SK-N-SH (cell line): ENCODE results near the gene FAT1. TPM values are rescaled to one million over a fixed set of nuclear protein-coding genes. Genes with fewer than 3 reads are reported as not detected.

Experiments used
- CTCF ChIA-PET: fragments of 300-600, 350-600 bp; formaldehyde crosslinking; extraction: SDS; loops from one replicate; lab custom pipeline; 2021; lab: Yijun Ruan, JAX
- POLR2A ChIA-PET: fragments of 350-600 bp; sonication (Branson Sonifier 250); formaldehyde crosslinking; extraction: SDS; loops from one replicate; lab custom pipeline; 2020; ENCODE audit warnings: antibody characterized with exemption, inconsistent platforms; lab: Yijun Ruan, JAX
- DNase-seq: peaks from one replicate; pipeline ENCODE4 v3.0.0; 2012
- H2AFZ ChIP-seq: fragments of 200-600 bp; sonication (generic); 2 replicates; pipeline ENCODE4 v1.8.1; 2016; ENCODE audit warnings: antibody characterized with exemption, mild to moderate bottlenecking, low read depth
- H3F3A ChIP-seq: fragments of 200-600 bp; sonication (generic); replicated peaks from 2 replicates; pipeline ENCODE3; 2016; ENCODE audit warnings: antibody characterized with exemption, mild to moderate bottlenecking; ENCODE audit not compliant: insufficient read depth
- H3K27ac ChIP-seq, 2 experiments: fragments of 200-500 bp in 1 of 2; fragments of 200-600 bp in 1 of 2; sonication (Bioruptor generic) in 1 of 2; sonication (generic), shearing (Covaris generic) in 1 of 2; 2 replicates each; pipeline versions ENCODE4 v1.5.1 to v1.6.1; 2014 to 2016; ENCODE audit warnings: low read depth in 2 of 2, inconsistent platforms in 1 of 2, low read length in 1 of 2, mild to moderate bottlenecking in 1 of 2, mixed read lengths in 1 of 2
- H3K27me3 ChIP-seq: fragments of 200-600 bp; sonication (generic), shearing (Covaris generic); 2 replicates; pipeline ENCODE4 v1.6.1; 2016; ENCODE audit warnings: mixed run types; ENCODE audit not compliant: insufficient read depth
- H3K36me3 ChIP-seq, 2 experiments: fragments of 200-500 bp in 1 of 2; fragments of 200-600 bp in 1 of 2; sonication (Bioruptor generic) in 1 of 2; sonication (generic) in 1 of 2; replicated peaks in 1 of 2; 2 replicates each; pipeline versions ENCODE3 to v1.5.1; 2014 to 2016; ENCODE audit warnings: low read length in 1 of 2, mild to moderate bottlenecking in 1 of 2; ENCODE audit not compliant: insufficient read depth in 2 of 2, control insufficient read depth in 1 of 2
- H3K4me1 ChIP-seq, 2 experiments: fragments of 200-500 bp in 1 of 2; fragments of 200-600 bp in 1 of 2; sonication (Bioruptor generic) in 1 of 2; sonication (generic), shearing (Covaris generic) in 1 of 2; 2 replicates each; pipeline versions ENCODE4 v1.5.1 to v1.6.1; 2014 to 2016; ENCODE audit warnings: low read depth in 1 of 2, low read length in 1 of 2, mixed run types in 1 of 2; ENCODE audit not compliant: insufficient read depth in 2 of 2, control insufficient read depth in 1 of 2
- H3K4me2 ChIP-seq: fragments of 200-600 bp; sonication (generic), shearing (Covaris generic); 2 replicates; pipeline ENCODE4 v1.6.1; 2017; ENCODE audit warnings: mixed run types
- H3K4me3 ChIP-seq, 2 experiments: fragments of 200-500 bp in 1 of 2; fragments of 200-600 bp in 1 of 2; sonication (Bioruptor generic) in 1 of 2; sonication (generic), shearing (Covaris generic) in 1 of 2; 2 replicates each; pipeline versions ENCODE4 v1.5.1 to v1.8.1; 2014 to 2016; ENCODE audit warnings: low read depth in 2 of 2, inconsistent platforms in 1 of 2, low read length in 1 of 2, mild to moderate bottlenecking in 1 of 2, mixed read lengths in 1 of 2, moderate library complexity in 1 of 2
- H3K79me2 ChIP-seq: fragments of 200-600 bp; sonication (generic); 2 replicates; pipeline ENCODE4 v1.8.1; 2017; ENCODE audit warnings: mild to moderate bottlenecking; ENCODE audit not compliant: insufficient read depth
- H3K9ac ChIP-seq: fragments of 200-600 bp; sonication (generic); 2 replicates; pipeline ENCODE4 v1.6.1; 2017; ENCODE audit warnings: mixed run types
- H3K9me2 ChIP-seq: fragments of 200-600 bp; sonication (generic); 2 replicates; pipeline ENCODE4 v1.6.1; 2017; ENCODE audit warnings: mixed run types
- H3K9me3 ChIP-seq: fragments of 200-600 bp; sonication (generic); 2 replicates; pipeline ENCODE4 v1.6.1; 2017; ENCODE audit warnings: mixed run types, mild to moderate bottlenecking, moderate library complexity
- H4K20me1 ChIP-seq: fragments of 200-600 bp; sonication (generic); 2 replicates; pipeline ENCODE4 v1.6.1; 2017; ENCODE audit warnings: mild to moderate bottlenecking, mixed run types; ENCODE audit not compliant: insufficient read depth
- EP300 ChIP-seq, 2 experiments: IDR thresholded peaks; 2 replicates each; pipeline versions ENCODE4 v1.4.0 to v1.6.1; 2012; ENCODE audit warnings: borderline replicate concordance in 1 of 2, low read depth in 1 of 2, low read length in 1 of 2
- FOXJ3 ChIP-seq: sonication (generic); formaldehyde crosslinking; IDR thresholded peaks from 2 replicates; pipeline ENCODE4 v1.5.1; 2020; ENCODE audit warnings: mild to moderate bottlenecking, missing genetic modification reagents
- FOXM1 ChIP-seq: IDR thresholded peaks from 2 replicates; pipeline ENCODE4 v1.4.0; 2012; ENCODE audit warnings: low read depth, mild to moderate bottlenecking
- JUND ChIP-seq: IDR thresholded peaks from 2 replicates; pipeline ENCODE4 v1.4.0; 2012
- MAX ChIP-seq: IDR thresholded peaks from 2 replicates; pipeline ENCODE4 v1.4.0; 2012; ENCODE audit warnings: low read depth
- MXI1 ChIP-seq: IDR thresholded peaks from 2 replicates; pipeline ENCODE4 v1.6.1; 2012; ENCODE audit warnings: mild to moderate bottlenecking, low read depth, low read length, improper control_type of control experiment
- NFIC ChIP-seq: IDR thresholded peaks from 2 replicates; pipeline ENCODE4 v1.4.0; 2012; ENCODE audit warnings: borderline replicate concordance
- NRF1 ChIP-seq: IDR thresholded peaks from 2 replicates; pipeline ENCODE4 v1.6.1; 2012; ENCODE audit warnings: low read depth, mild to moderate bottlenecking, low read length
- RFX5 ChIP-seq: IDR thresholded peaks from 2 replicates; pipeline ENCODE4 v1.6.1; 2012; ENCODE audit warnings: mild to moderate bottlenecking, improper control_type of control experiment, low read length
- RXRA ChIP-seq: IDR thresholded peaks from 2 replicates; pipeline ENCODE4 v1.4.0; 2012; ENCODE audit warnings: low read depth, mild to moderate bottlenecking, borderline replicate concordance
- TCF12 ChIP-seq: IDR thresholded peaks from 2 replicates; pipeline ENCODE4 v1.4.0; 2012
- USF2 ChIP-seq: fragments of 150-350 bp; IDR thresholded peaks from 2 replicates; pipeline ENCODE4 v1.6.1; 2017; ENCODE audit warnings: antibody characterized with exemption, low read length, low read depth, borderline replicate concordance
- ZBTB33 ChIP-seq: IDR thresholded peaks from 2 replicates; pipeline ENCODE4 v1.4.0; 2012; ENCODE audit warnings: low read depth, borderline replicate concordance
- WGBS: methylation state at CpG from one replicate; pipeline ENCODE4 v1.1.6; 2017; ENCODE audit warnings: low lambda C conversion rate; 5-methylcytosine and 5-hydroxymethylcytosine counted together
- polyA plus RNA-seq, 3 experiments: library from polyadenylated mRNA; depleted of rRNA; stranded (reverse); fragments of >200 nt; gene quantifications; 2 replicates each; pipeline ENCODE4 v1.2.3, GENCODE V29; 2012
- TF ChIP-seq, protein P1 (sequence below): fragments of 150-350 bp; IDR thresholded peaks from 2 replicates; pipeline ENCODE4 v1.6.1; 2016; ENCODE audit warnings: mild to moderate bottlenecking, low read depth, low read length

The FAT1 gene
- polyA plus RNA-seq, 1 of the 3 experiments (the other 2 are of a cell fraction), result 41.3 TPM

DNA sequence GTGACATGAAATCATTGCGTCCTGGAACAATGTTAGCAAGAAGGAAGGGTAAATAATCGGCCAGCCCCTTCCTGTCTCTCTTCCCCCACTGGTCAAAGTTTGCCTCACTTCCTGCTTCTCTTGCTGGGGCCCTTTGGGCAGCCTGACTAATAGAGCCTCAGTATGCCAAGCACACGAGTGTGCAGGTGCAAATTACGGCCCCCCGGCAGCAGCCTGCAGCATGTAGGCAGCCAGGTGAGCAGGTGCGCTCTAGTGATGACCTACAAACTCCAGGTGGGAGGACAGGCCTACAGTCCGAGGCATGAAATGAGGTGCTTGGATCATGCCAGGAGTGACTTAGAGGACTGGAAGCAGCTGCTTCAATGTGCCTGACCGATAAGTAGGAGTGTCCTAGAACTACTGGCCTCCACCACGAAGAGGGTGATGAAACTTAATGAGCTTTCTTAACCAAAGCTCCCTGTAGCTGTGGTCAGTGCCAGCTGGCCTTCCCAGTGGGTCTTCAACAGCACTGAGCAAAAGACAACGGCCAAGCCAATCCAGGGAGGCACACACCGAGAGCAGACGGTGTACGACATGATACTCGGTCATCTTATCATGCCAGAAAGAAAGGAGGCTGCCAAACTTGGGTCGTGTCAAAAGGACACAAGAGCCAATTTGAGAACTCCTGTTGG lies 26.1 kb upstream of the FAT1 start (continued):
- no peak for TF ChIP-seq NRF1
- TF ChIP-seq USF2, result no peak
- no peak for TF ChIP-seq ZBTB33
- TF ChIP-seq, all 33 proteins: peak for 0

DNA sequence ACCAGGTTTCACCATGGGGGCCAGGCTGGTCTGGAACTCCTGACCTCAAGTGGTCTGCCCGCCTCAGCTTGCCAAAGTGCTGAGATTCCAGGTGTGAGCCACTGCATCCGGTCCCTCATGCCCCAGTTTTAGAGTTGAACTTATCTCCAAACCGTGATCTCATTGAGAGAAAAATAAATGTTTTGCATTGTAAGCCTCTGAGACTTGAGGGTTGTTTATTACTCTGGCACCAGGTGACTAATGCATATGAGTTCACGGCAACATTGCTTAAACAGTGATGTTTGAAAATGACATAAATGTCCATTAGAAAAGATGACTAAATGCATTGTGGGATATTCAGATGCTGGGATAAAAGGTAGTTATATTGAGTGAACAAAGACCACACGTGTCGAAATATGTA lies 22.9 kb upstream of the FAT1 start:
- H3K27me3 ChIP-seq, result no peaks in the 10 kb centered on the region; the same call in 1 of the 2 replicates
- H4K20me1 ChIP-seq, result no peaks in the 10 kb centered on the region
- ChIA-PET CTCF (interaction anchor here (1.3 kb wide), 1 partner anchor 77 kb away, joined by 3 read pairs; no protein-coding TSS in a partner anchor), POLR2A (no interaction called here)
- 39% methylated on average over 6 of the region's 6 CpGs for WGBS
- no peaks in the 10 kb centered on the region for H3K9me3 ChIP-seq
- no peak overlapping the region for H3K27ac ChIP-seq
- H3K9me2 ChIP-seq, result no peaks in the 10 kb centered on the region
- H3K79me2 ChIP-seq, result no peaks in the 10 kb centered on the region
- H3K4me2 ChIP-seq, result no peak overlapping the region
- no peak overlapping the region for H3K9ac ChIP-seq
- H2AFZ ChIP-seq, result no peak overlapping the region
- no peak for TF ChIP-seq USF2
- no peak for TF ChIP-seq RFX5
- no peak for TF ChIP-seq NFIC
- TF ChIP-seq, protein P1, sequence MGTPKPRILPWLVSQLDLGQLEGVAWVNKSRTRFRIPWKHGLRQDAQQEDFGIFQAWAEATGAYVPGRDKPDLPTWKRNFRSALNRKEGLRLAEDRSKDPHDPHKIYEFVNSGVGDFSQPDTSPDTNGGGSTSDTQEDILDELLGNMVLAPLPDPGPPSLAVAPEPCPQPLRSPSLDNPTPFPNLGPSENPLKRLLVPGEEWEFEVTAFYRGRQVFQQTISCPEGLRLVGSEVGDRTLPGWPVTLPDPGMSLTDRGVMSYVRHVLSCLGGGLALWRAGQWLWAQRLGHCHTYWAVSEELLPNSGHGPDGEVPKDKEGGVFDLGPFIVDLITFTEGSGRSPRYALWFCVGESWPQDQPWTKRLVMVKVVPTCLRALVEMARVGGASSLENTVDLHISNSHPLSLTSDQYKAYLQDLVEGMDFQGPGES, result no peak
- TF ChIP-seq EP300 (IDR thresholded peaks at IDR 0.05; ENCODE audit: borderline replicate concordance in 1 of 2, low read depth in 1 of 2, low read length in 1 of 2), result no peak
- no peaks in the 10 kb centered on the region for H3K36me3 ChIP-seq
- no peak overlapping the region for H3K4me3 ChIP-seq
- no peaks in the 10 kb centered on the region for H3F3A ChIP-seq
- no peaks in the 10 kb centered on the region; a peak in 1 of 4 replicates for H3K4me1 ChIP-seq
- no peak for DNase-seq

GRCh38 chr4:186743261-186743660 lies 19.6 kb upstream of the FAT1 start:
- no peak overlapping the region for H3K4me2 ChIP-seq
- H3K9ac ChIP-seq, result no peak overlapping the region
- no peak overlapping the region for H3K27ac ChIP-seq
- no peaks in the 10 kb centered on the region for H3F3A ChIP-seq
- ChIA-PET CTCF (no interaction called here), POLR2A (no interaction called here)
- H2AFZ ChIP-seq, result no peak overlapping the region; the same call in 1 of the 2 replicates
- no peaks in the 10 kb centered on the region for H3K79me2 ChIP-seq
- H3K27me3 ChIP-seq, result no peaks in the 10 kb centered on the region
- H3K36me3 ChIP-seq, result no peaks in the 10 kb centered on the region
- H3K4me1 ChIP-seq, result no peaks in the 10 kb centered on the region; a peak in 1 of 4 replicates
- WGBS, result 37% methylated on average over 10 of the region's 10 CpGs
- no peaks in the 10 kb centered on the region for H3K9me3 ChIP-seq
- TF ChIP-seq RXRA, result no peak
- TF ChIP-seq USF2, result no peak
- TF ChIP-seq, protein P1, result no peak
- TF ChIP-seq MAX, result no peak
- no peak for TF ChIP-seq FOXJ3
- no peak for TF ChIP-seq TCF12
- no peak for TF ChIP-seq FOXM1
- no peak for TF ChIP-seq JUND
- no peak for TF ChIP-seq NFIC
- no peak for TF ChIP-seq MXI1
- DNase-seq, result no peak
- no peaks in the 10 kb centered on the region for H3K9me2 ChIP-seq
- no peak overlapping the region for H3K4me3 ChIP-seq
- H4K20me1 ChIP-seq, result no peaks in the 10 kb centered on the region
